GM11168 (cell line): ENCODE data around the gene SEMA3B.
"Not testable (repeated sequence)": the region's sequence is repeated elsewhere in the genome, so short reads cannot be mapped to it uniquely, and the experiment has no call there.

ENCODE experiments used
- in situ Hi-C: fragments of 300-500 bp; cut with MboI; formaldehyde crosslinking; loops from one replicate; pipeline ENCODE4 v1.12.0; 2022; ENCODE audit warnings: low sequenced_read_pairs; ENCODE audit not compliant: unreplicated experiment

Gene SEMA3B

GRCh38 chr3:50303013-50303815, 34.3 kb downstream of the SEMA3B start, which contains the start of gene HYAL1:
Gene HYAL1 (minus strand): TSS chr3:50303574. CDS start chr3:50302956, 618 bp downstream.
- in situ Hi-C loops: no loop called here

GRCh38 chr3:50304601-50305000, 35.7 kb downstream of the SEMA3B start:
- in situ Hi-C loops: no loop called here

- in situ Hi-C loops: not testable (repeated sequence)
These were observed 43.1 kb downstream of the SEMA3B start for GRCh38 chr3:50312041-50312440.

- in situ Hi-C loops: no loop called here
These were observed 45.4 kb downstream of the SEMA3B start for GRCh38 chr3:50314342-50314741.

- in situ Hi-C loops: no loop called here
These were observed 45.9 kb downstream of the SEMA3B start for GRCh38 chr3:50314816-50315215.

GRCh38 chr3:50316657-50317242, 47.8 kb downstream of the SEMA3B start:
- in situ Hi-C loops: no loop called here

GRCh38 chr3:50317300-50317699, 48.4 kb downstream of the SEMA3B start:
- in situ Hi-C loops: no loop called here

GRCh38 chr3:50318163-50318562, 49.2 kb downstream of the SEMA3B start:
- in situ Hi-C loops: no loop called here

GRCh38 chr3:50318615-50319014, 49.7 kb downstream of the SEMA3B start:
- in situ Hi-C loops: no loop called here

- in situ Hi-C loops: no loop called here
These were observed 50.4 kb downstream of the SEMA3B start for GRCh38 chr3:50319181-50319893.

GRCh38 chr3:50319894-50320625, 51.1 kb downstream of the SEMA3B start:
- in situ Hi-C loops: no loop called here

GRCh38 chr3:50320853-50321335, 51.9 kb downstream of the SEMA3B start:
- in situ Hi-C loops: no loop called here

- in situ Hi-C loops: no loop called here
These were observed 52.6 kb downstream of the SEMA3B start for GRCh38 chr3:50321336-50322114.

GRCh38 chr3:50322115-50322385, 53.1 kb downstream of the SEMA3B start:
- in situ Hi-C loops: no loop called here

GRCh38 chr3:50322386-50323091, 53.6 kb downstream of the SEMA3B start, which contains the start of gene HYAL2:
Gene HYAL2 (minus strand): TSS chr3:50322745. CDS start chr3:50320489, 2,256 bp downstream.
- in situ Hi-C loops: no loop called here

GRCh38 chr3:50323092-50323600, 54.2 kb downstream of the SEMA3B start:
- in situ Hi-C loops: no loop called here

- in situ Hi-C loops: no loop called here
These were observed 54.8 kb downstream of the SEMA3B start for GRCh38 chr3:50323614-50324199.

- in situ Hi-C loops: no loop called here
These were observed 55.6 kb downstream of the SEMA3B start for GRCh38 chr3:50324351-50325112.
